Astrocyte (in vitro differentiated cells and primary cell): ENCODE data around the gene TLCD5. TPM values are rescaled to one million over a fixed set of nuclear protein-coding genes. Genes with fewer than 3 reads are reported as not detected.

Source experiments
- DNase-seq: peaks from one replicate; pipeline ENCODE4 v3.0.0-alpha.2; 2010; ENCODE audit warnings: low read depth
- FAIRE-seq: peaks from 2 replicates; lab custom pipeline; 2011; peaks lifted over from hg19 to GRCh38; lab: Jason Lieb, UNC
- H2AFZ ChIP-seq: 2 replicates; pipeline ENCODE4 v1.6.0; 2012; ENCODE audit warnings: low read depth, low read length, inconsistent platforms
- H3K27ac ChIP-seq: 2 replicates; pipeline ENCODE4 v1.5.1; 2011; ENCODE audit warnings: low read depth, low read length, inconsistent platforms
- H3K27me3 ChIP-seq: 2 replicates; pipeline ENCODE4 v1.6.0; 2011; ENCODE audit warnings: low read length, inconsistent platforms; ENCODE audit not compliant: insufficient read depth
- H3K36me3 ChIP-seq: 2 replicates; pipeline ENCODE4 v1.5.1; 2011; ENCODE audit warnings: low read length, inconsistent platforms; ENCODE audit not compliant: insufficient read depth
- H3K4me1 ChIP-seq: 2 replicates; pipeline ENCODE4 v1.5.1; 2011; ENCODE audit warnings: low read length, inconsistent platforms; ENCODE audit not compliant: insufficient read depth
- H3K4me2 ChIP-seq: 2 replicates; pipeline ENCODE4 v1.6.0; 2012; ENCODE audit warnings: low read length, inconsistent platforms
- H3K4me3 ChIP-seq: 2 replicates; pipeline ENCODE4 v1.5.1; 2011; ENCODE audit warnings: low read depth, mild to moderate bottlenecking, low read length, inconsistent platforms; ENCODE audit not compliant: insufficient read depth
- H3K79me2 ChIP-seq: 2 replicates; pipeline ENCODE4 v1.6.0; 2012; ENCODE audit warnings: mild to moderate bottlenecking, low read length, inconsistent platforms; ENCODE audit not compliant: insufficient read depth
- H3K9ac ChIP-seq: 2 replicates; pipeline ENCODE4 v1.6.0; 2012; ENCODE audit warnings: mild to moderate bottlenecking, low read length, inconsistent platforms
- H3K9me3 ChIP-seq: 2 replicates; pipeline ENCODE4 v1.5.1; 2012; ENCODE audit warnings: low read depth, mild to moderate bottlenecking, low read length, inconsistent platforms; ENCODE audit not compliant: insufficient read depth
- H4K20me1 ChIP-seq: 2 replicates; pipeline ENCODE4 v1.6.0; 2012; ENCODE audit warnings: low read length, inconsistent platforms; ENCODE audit not compliant: insufficient read depth
- H3K27ac Mint-ChIP-seq: one replicate; pipeline ENCODE4 v1.8.0; 2021; ENCODE audit warnings: mild to moderate bottlenecking, mixed read lengths; ENCODE audit not compliant: unreplicated experiment
- H3K27me3 Mint-ChIP-seq: one replicate; pipeline ENCODE4 v1.8.0; 2021; ENCODE audit warnings: low read depth, mixed read lengths; ENCODE audit not compliant: unreplicated experiment
- H3K36me3 Mint-ChIP-seq: one replicate; pipeline ENCODE4 v1.8.0; 2021; ENCODE audit warnings: low read depth, mixed read lengths; ENCODE audit not compliant: unreplicated experiment
- H3K4me1 Mint-ChIP-seq: one replicate; pipeline ENCODE4 v1.8.0; 2021; ENCODE audit warnings: low read depth, mixed read lengths; ENCODE audit not compliant: unreplicated experiment
- H3K4me3 Mint-ChIP-seq: one replicate; pipeline ENCODE4 v1.8.0; 2021; ENCODE audit warnings: mild to moderate bottlenecking, moderate library complexity, mixed read lengths; ENCODE audit not compliant: unreplicated experiment
- H3K9me3 Mint-ChIP-seq: one replicate; pipeline ENCODE4 v1.8.0; 2021; ENCODE audit warnings: mild to moderate bottlenecking, mixed read lengths; ENCODE audit not compliant: unreplicated experiment
- CTCF ChIP-seq: IDR thresholded peaks from 2 replicates; pipeline ENCODE4 v1.5.1; 2011; ENCODE audit warnings: low read depth, mild to moderate bottlenecking, inconsistent platforms, low read length, moderate library complexity; ENCODE audit not compliant: insufficient read depth
- EZH2 ChIP-seq: IDR thresholded peaks from 2 replicates; pipeline ENCODE4 v1.6.1; 2012; ENCODE audit warnings: mild to moderate bottlenecking, low read length, inconsistent platforms; ENCODE audit not compliant: insufficient read depth
- total RNA-seq: library from RNA; stranded (reverse); gene quantifications from 2 replicates; pipeline ENCODE4 v1.2.1, GENCODE V29; 2021

The TLCD5 gene
- total RNA-seq, 1 donor from 2014 or later = 9.5 TPM

- peak; percentile 47 for FAIRE-seq
- H3K9me3 ChIP-seq = no peaks in the 10 kb centered on the region
- peaks cover 24% of the 10 kb centered on the region for H3K4me1 ChIP-seq
- no peaks in the 10 kb centered on the region for H4K20me1 ChIP-seq
- no peak overlapping the region for H3K4me3 ChIP-seq
- H3K4me2 ChIP-seq = no peak overlapping the region
- H3K4me3 Mint-ChIP-seq = no peak overlapping the region
- H3K27me3 Mint-ChIP-seq = peaks cover 28% of the 10 kb centered on the region
- no peak overlapping the region for H3K27ac ChIP-seq
- H2AFZ ChIP-seq = no peak overlapping the region
- no peak overlapping the region for H3K27ac Mint-ChIP-seq
- peak; percentile 33 for DNase-seq
- H3K36me3 Mint-ChIP-seq = no peaks in the 10 kb centered on the region
- H3K4me1 Mint-ChIP-seq = peaks cover 25% of the 10 kb centered on the region
- no peak overlapping the region for H3K9ac ChIP-seq
- no peaks in the 10 kb centered on the region for H3K9me3 Mint-ChIP-seq
- H3K27me3 ChIP-seq = peaks cover 4% of the 10 kb centered on the region
- H3K79me2 ChIP-seq = no peaks in the 10 kb centered on the region
- TF ChIP-seq EZH2 (no peak), CTCF (no peak)
- no peaks in the 10 kb centered on the region for H3K36me3 ChIP-seq
These were observed 20.6 kb upstream of the TLCD5 start for GRCh38 chr11:120304526-120304925.

GRCh38 chr11:120305286-120305685 is 19.8 kb upstream of the TLCD5 start:
- Mint-ChIP-seq H3K36me3 (no peaks in the 10 kb centered on the region), H3K27ac (no peak overlapping the region), H3K4me3 (no peak overlapping the region), H3K27me3 (peaks cover 22% of the 10 kb centered on the region), H3K9me3 (no peaks in the 10 kb centered on the region), H3K4me1 (peaks cover 25% of the 10 kb centered on the region)
- Histone ChIP-seq H3K9ac (no peak overlapping the region), H3K4me3 (no peak overlapping the region), H3K4me1 (peaks cover 24% of the 10 kb centered on the region), H3K36me3 (no peaks in the 10 kb centered on the region), H4K20me1 (no peaks in the 10 kb centered on the region), H3K79me2 (no peaks in the 10 kb centered on the region), H3K4me2 (no peak overlapping the region), H3K9me3 (no peaks in the 10 kb centered on the region), H3K27ac (no peak overlapping the region), H2AFZ (peak overlapping the region; percentile 33), H3K27me3 (peaks cover 4% of the 10 kb centered on the region)
- DNase-seq (no peak), FAIRE-seq (no peak)
- TF ChIP-seq EZH2 (no peak), CTCF (no peak)

GRCh38 chr11:120306519-120307242 is 18.4 kb upstream of the TLCD5 start:
- no peaks in the 10 kb centered on the region for H4K20me1 ChIP-seq
- DNase-seq (peak; percentile 89), FAIRE-seq (peak; percentile 59)
- peak overlapping the region; percentile 58 for H3K4me2 ChIP-seq
- H3K9me3 ChIP-seq = no peaks in the 10 kb centered on the region
- peak overlapping the region; percentile 67 for H2AFZ ChIP-seq
- H3K27me3 ChIP-seq = no peaks in the 10 kb centered on the region
- no peaks in the 10 kb centered on the region for H3K9me3 Mint-ChIP-seq
- no peak overlapping the region for H3K4me3 Mint-ChIP-seq
- no peak overlapping the region for H3K27ac Mint-ChIP-seq
- no peaks in the 10 kb centered on the region for H3K36me3 ChIP-seq
- H3K4me1 Mint-ChIP-seq = peaks cover 25% of the 10 kb centered on the region
- H3K36me3 Mint-ChIP-seq = no peaks in the 10 kb centered on the region
- peak overlapping the region; percentile 41 for H3K27ac ChIP-seq
- H3K9ac ChIP-seq = peak overlapping the region; percentile 48
- peaks cover 24% of the 10 kb centered on the region for H3K4me1 ChIP-seq
- no peaks in the 10 kb centered on the region for H3K79me2 ChIP-seq
- TF ChIP-seq EZH2 (no peak), CTCF (peak; percentile 59)
- peaks cover 14% of the 10 kb centered on the region for H3K27me3 Mint-ChIP-seq
- H3K4me3 ChIP-seq = peak overlapping the region; percentile 11
